Subcutaneous adipose tissue (tissue), 4 donors: Measurements from ENCODE around the gene C1orf198. TPM values are rescaled to one million over a fixed set of nuclear protein-coding genes. Genes with fewer than 3 reads are reported as not detected.

Source experiments
- total RNA-seq, 4 donors: library from RNA; depleted of rRNA; stranded (reverse); fragments of >200 nt; gene quantifications; one replicate each; pipeline ENCODE4 v1.1.0, GENCODE V29; 2016
- TF ChIP-seq, protein P1 (sequence below): fragments of 450-650 bp; IDR thresholded peaks from one replicate; pipeline ENCODE4 v1.5.1; 2016; ENCODE audit warnings: low read depth, mild to moderate bottlenecking, control low read depth, antibody characterized with exemption, moderate library complexity

The C1orf198 gene
- total RNA-seq, 4 donors from 2014 or later = 37.4 to 103 (median 48.1) TPM

DNA sequence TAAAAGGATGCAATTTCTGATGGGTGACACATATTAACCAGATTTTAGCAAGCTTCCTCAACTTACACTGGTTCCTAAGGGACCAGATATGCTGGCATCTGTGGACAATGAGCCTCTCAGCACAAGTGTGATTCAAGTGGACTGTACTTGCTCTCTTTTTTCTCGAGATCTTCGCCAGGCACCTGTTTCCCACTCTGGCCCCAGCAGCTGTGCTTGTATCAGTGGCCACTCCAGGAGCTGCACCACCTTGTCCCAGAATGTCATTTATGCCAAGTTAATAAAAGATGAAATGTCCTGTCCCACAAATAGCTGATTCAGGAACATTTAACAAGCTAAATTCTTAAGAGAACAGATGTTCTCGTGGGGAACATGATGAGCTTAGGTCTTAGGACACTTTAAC, 14.6 kb downstream of the C1orf198 start:
- TF ChIP-seq, protein P1, sequence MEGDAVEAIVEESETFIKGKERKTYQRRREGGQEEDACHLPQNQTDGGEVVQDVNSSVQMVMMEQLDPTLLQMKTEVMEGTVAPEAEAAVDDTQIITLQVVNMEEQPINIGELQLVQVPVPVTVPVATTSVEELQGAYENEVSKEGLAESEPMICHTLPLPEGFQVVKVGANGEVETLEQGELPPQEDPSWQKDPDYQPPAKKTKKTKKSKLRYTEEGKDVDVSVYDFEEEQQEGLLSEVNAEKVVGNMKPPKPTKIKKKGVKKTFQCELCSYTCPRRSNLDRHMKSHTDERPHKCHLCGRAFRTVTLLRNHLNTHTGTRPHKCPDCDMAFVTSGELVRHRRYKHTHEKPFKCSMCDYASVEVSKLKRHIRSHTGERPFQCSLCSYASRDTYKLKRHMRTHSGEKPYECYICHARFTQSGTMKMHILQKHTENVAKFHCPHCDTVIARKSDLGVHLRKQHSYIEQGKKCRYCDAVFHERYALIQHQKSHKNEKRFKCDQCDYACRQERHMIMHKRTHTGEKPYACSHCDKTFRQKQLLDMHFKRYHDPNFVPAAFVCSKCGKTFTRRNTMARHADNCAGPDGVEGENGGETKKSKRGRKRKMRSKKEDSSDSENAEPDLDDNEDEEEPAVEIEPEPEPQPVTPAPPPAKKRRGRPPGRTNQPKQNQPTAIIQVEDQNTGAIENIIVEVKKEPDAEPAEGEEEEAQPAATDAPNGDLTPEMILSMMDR = no peak

DNA sequence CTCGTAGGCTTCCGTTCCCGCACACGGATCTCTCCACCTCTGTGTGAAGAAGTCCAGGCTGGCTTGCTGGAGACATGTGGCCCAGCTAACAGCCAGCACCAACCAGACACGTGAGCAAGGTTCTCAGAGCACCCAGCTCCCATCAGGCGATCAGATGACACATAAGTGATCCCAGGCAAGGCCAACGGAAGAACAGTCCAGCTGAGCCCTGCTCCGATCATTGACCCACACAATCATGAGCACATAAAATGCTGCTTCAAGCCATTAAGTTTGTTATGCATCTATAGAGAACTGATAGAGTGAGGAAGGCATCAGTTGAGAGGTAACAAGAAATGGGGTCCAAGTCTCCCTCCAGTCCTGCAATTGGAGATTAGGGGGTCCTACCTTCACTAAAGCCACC, 15.4 kb downstream of the C1orf198 start:
- TF ChIP-seq, protein P1 = no peak

DNA sequence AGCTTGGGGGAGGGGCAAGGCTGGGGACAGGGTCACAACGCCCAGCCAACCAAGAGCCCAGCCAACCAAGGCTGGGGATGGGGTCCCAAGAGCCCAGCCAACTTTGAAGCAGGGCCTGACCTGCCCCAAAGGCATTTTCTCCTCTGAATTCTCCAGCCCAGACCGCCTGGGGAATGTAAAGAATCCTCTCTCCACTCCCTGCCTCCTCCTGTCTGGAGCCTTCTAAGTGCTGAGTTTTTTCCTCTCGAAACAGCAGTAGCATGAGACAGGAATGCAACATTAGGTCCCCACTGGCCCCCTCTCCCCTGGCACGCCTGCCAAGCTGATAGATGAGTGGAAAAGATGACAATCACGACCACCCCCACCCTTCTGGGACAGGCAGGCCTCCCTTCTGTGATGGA, 17.0 kb downstream of the C1orf198 start:
- TF ChIP-seq, protein P1 = no peak

DNA sequence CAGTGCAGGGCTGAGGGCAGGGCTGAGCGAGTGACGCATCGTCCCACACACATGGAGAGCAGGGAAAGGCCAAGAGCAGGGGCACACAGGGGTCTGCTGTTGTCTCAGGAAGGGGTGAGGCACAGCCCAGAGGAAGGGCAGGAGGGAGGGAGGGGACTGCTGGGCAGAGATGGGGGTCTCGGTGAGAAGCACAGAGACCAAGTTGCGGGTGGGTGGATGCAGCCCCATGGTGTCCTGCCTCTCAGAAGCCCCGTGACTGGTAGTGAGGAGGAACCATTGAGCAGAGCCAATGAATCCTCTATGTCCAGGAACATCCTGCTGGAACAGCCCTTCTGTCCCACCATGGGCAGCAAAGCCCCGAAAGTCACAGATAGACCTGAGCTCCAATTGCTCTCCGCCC, 17.8 kb downstream of the C1orf198 start:
- TF ChIP-seq, protein P1 = no peak

DNA sequence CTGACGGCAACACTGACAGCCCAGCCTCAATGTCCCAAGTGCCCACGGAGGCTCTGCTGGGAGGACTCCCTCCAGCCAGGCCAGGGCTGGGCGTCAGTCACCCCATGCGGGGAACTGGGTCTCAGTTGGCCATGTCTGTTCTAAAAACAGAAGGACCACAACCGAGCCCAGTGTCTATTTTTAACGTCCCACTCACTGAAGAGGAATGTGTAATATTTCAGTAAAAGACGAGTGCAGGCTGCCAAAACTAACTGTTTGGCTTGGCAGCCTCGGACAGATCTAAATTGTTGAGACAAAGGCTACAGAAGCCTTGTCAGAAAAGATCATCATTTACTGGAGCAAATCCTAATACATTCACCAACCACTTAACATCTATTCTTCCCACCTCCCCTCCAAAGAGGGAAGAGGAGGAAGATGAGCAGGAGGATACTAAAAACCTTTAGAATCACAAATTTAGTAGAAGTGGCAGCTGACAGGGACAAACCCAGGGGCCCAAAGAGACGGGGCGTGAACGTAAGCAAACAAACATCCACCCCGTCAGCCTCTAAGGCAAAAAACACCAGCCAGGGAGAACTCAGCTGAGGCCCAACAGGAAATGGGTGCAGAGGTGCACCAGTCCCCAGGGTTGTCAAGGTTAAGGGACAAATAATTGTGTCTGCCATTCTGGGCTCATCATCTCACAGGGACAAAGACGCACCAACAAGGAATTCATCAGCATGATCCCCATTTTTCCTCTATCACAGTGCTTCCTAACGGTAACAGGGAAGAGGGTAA, 18.7 kb downstream of the C1orf198 start:
- TF ChIP-seq, protein P1 = no peak

DNA sequence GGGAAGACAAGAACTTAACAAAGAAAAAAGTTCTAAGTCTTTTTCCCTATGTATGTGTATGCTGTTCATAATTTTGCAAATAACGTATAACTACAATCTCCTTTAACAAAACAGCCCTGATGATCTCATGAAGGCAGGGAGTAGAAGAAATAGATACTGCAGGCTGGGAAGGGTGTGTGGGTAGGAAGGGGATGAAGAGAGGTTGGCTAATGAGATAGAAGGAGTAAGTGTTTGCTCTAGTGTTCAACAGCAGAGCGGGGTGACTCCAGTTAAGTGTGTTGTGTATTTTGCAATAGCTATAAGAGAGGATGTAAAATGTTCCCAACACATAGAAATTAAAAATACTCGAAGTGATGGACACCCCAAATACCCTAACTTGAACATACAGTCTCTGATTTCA, 20.1 kb downstream of the C1orf198 start:
- TF ChIP-seq, protein P1 = no peak

DNA sequence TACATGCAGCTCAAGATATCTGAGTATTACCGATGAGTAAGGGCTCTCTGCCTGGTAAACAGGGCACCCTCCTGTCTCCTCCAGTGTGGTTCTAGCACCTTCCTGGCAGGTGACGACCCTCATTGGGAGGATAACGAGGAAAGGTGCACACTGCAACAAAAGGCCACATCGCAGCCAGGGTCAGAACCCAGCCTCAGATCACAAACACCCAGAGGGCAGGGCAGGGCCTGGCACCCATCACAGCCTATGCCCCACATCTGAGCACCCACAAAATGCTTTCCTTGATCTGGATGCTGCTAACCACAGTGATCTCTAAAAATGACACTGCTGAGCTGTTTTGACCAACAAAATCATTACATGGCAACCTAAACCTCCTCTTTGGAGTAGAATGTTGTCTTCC, 23.8 kb downstream of the C1orf198 start:
- TF ChIP-seq, protein P1 = no peak
